ENCODE measurements around the gene MMP2. TPM values are rescaled to one million over a fixed set of nuclear protein-coding genes. Genes with fewer than 3 reads are reported as not detected.

The MMP2 gene
- total RNA-seq, 1 donor from 2014 or later = 9.4 TPM

DNA sequence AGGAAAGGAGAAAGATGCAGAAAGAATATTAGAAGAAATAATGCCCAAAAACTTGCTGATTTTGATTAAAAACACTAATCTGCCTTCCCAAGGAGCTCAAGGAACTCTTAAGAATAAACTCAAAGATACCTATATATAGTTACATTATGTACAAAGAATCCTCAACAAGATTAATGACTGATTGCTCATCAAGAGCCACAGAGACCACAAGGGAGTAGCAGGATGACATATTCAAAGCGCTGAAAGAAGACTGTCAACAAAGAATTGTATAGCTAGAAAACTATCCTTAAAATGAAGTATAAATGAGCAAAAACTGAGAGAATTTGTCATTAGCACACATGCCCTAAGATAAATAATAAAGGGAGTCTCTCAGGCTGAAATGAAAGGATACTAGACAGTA lies 36.1 kb downstream of the MMP2 start:
- no peak for DNase-seq

DNA sequence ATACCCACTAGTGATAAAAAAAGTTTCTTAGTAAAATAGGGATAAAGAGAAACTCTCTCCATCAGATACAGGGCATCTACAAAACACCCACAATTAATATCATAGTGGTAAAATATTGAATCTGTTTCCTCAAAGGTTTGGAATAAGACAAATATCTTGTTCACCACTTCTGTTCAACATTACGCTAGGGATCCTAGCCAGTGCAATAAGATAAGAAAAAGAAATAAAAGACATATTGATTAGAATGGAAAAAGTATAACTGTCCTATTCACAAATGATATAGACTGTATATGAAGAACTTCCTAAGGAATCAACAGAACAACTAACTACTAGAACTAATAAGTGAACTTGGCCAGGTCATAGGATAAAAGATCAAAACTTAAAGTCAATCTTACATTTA lies 42.8 kb downstream of the MMP2 start:
- DNase-seq = no peak

DNA sequence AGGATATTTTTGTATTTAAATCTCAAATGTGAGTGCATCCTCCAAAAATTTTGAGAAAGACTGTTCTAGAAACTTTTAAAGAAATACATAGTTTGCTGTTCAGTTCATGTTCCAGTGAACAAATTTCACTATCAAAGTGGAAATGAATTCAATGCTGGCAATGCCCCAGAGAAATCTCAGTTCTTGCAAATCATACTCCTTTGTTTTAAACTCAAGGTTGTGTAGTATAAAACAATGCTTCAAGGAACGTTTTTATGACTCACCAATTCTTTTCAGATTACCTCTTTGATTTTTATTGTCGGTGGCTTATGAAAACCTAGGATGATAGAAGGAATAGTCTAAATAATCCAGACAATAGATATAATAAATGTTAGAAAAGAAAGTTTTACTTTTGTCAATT lies 47.4 kb downstream of the MMP2 start:
- no peak for DNase-seq

DNA sequence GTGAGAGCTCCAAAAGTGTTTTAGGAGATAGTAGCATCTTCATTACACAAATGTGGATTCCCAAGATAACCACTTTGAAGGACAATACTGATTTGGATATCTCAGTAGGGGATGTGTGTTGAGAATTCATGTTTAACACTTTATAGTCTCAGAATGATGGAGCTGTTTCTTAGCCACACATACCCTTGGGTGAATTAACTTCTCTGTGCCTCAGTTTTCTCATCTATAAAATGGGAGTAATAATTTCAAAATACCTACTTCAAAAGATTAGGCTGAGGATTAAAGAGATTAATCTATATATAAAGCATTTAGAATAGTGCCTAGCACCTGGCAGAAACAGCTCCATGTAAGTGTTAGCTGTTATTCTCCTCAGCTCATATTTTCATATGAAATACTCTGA lies 48.9 kb downstream of the MMP2 start:
- no peak for DNase-seq

DNA sequence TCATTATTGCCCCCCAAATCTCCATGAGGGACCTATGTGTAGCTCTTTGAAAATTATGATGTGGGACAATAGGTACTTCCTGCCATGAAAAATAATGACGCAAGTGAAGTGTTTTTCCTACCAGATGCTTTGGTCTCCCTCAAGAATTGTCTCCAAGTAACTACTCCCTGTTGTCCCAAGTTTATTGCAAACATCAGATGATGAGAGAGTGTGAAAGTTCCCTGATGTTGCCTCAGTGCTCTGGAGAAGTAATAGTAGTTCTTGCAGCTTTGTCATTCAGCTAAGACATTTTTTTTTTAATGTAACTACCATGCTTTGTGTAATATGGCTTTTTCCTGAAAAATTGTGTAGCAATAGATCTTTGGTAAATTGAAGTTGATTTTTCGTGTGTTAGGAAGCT lies 50.0 kb downstream of the MMP2 start:
- DNase-seq = no peak

DNA sequence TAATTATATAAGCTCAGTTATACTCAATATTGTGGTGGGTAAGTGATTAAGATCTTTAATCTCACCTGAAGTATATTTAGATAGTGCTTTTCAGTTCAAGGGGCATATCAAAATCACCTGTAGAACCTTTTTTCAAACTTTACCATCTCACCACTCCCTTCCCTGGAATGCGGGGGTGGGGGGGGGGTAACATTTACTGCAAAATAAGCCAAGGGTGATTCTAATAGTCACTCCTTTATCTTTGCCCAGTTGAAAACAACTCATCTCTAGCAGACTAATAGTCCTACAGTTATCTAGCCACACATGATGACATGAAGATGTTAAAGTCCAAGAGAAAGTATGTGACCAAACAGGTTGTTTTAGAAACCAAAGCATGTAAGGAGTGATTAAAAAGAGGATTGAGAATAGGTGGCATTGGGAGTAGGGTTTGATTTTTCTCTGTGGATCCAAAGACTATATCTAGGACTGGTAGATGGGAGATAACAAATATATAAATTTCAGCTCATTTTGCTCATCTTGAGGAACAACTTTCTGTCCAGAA lies 51.4 kb downstream of the MMP2 start:
- DNase-seq = no peak

DNA sequence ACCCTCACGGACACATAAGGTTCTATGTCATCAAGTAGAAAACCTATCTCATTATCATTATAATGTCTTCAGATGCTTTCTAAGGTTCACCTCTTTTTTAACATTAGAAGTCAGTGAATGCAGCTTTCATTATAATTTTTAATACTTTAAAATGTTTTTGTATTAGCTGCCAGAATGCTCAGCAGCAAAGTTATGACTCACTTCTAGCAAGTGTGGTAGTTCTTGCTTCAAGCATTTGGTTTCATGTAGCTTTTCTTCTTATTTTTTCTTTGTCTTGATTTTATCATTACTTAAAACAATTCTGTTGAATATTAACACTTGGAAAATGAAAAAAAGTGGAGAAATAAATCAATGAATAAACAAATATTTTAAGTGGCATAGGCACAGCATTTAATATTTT lies 53.2 kb downstream of the MMP2 start:
- DNase-seq = no peak

DNA sequence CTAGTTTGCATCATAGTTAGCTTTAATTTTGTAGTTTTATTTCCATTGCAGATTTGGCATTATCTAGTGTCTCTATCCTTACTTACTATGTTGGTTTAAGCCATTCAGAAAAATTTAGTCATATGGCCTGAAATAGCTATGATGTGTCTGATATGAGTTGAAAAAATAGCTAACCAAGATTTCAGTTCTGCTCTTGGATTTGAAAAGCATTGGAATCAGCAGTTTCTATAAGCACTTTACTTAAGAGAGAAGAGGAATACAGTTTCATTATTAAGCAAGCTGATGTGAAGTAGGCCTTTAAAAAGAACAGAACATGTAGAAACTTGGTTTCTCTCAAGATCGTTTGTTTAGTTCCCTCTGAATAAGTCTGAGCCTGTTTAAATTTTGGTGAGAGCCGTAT lies 55.8 kb downstream of the MMP2 start:
- DNase-seq = no peak

DNA sequence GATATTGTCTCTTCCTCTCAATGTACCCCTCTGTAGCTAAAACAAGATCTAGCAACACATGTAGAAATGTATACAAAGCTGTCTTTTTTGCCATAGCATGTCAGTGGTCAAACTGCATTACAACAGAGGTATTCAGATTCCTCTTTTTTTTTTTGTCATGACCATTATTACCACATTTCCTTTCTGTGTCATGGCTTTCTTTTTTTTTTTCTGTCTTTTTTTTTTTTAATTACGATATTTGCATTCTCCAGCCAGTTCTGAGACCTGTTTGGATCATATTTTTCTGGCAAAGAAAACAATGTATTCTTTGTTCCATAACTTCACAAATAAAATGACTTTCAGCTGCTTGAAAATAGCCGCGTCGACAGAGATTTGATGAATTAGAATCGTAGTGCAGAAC lies 60.1 kb downstream of the MMP2 start:
- DNase-seq = no peak

DNA sequence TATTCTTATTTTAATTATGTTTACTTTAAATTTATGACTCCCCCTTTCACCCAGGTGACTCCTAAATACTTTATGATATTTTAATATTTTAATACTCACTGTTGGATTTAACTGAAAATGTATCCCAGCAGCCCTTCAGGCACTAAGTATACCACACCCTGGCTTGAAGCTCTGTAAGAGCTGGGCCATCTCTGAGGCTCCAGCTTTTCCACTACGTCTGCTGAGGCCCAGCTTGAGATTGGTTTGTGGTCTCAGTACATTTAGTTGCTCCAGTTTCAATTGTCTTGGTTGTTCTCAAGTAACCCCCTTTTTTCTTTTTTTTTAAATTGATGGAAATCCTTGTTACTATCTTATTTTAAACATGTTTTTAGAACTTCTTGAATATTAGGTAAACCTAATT lies 60.5 kb downstream of the MMP2 start:
- DNase-seq = no peak

DNA sequence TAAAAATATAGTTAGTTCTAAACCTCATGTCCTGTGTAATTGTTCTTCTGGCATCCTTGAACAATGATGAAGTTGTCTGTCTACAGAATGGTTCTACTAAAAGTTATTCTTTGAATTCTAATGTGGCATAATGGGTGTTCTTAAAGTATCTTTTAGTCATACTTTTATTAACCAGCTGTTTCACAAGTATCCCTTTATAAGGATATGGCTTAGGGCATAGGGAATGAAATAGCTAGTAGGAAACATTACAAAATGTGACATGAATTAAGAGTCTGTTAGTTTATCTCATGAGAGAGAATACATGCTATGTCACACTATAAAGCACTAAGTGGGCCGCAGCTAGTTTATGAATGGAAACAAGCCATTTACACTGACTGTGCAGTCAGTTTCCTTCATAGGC lies 61.2 kb downstream of the MMP2 start:
- DNase-seq = no peak

DNA sequence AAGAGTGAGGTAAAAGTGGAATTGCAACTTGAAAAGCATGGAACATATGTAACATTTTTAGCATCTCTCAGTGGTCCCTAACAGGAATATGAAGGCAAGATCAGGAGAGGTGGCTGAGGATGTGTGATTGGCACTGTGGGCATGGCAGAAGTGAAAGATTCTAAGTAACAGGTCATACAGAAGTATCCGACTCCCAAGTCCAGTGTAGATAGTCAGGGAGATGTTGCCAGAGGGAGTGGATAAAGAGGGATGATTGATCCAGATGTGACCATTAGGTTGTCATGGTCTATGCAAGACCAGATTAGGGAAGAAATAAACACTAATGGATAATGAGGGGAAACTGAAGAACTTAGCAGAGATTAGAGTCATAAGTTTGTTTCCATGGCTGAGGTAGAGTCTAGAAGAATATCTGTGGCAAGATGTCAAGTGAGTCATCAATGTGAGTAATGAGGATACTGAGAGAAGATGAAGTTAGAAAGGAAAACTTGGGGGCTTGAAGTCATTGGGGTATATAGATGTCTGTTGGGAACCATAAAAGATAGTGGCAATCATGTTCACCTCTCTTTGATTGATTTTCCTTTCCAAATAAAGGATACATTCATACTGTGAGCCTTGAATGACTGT lies 63.6 kb downstream of the MMP2 start:
- no peak for DNase-seq

DNA sequence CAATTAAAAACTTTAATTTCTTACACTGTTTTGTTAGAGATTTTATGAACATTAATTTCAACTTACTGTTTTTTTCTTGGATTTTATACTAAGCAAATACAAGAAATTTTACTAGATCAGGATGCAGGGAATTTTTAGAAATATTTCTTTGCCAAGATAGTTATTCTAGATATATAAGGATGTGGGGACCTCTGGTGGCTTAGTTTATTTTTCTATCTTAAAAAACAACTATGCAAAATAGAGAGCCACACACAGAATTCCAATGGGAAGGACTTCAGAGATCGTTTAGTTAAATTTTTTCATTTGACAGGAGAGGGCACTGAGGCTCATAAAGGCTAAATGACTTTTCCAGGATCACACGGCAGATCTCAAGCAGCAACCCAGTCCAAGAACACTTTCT lies 64.5 kb downstream of the MMP2 start:
- no peak for DNase-seq

DNA sequence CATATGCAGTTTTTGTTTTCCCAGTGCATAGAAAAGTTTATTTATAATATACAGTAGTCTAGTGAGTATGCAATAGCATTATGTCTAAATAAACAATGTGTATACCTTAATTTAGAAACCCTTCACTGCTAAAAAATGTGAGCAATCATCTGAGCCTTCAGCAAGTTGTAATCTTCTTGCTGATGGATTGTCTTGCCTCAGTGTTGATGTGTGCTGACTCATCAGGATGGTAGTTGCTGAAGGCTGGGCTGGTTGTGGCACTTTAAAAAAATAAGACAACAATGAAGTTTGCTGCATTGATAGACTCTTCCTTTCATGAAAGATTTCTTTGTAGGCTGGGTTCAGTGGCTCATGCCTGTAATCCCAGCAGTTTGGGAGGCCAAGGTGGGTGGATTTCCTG lies 73.6 kb downstream of the MMP2 start:
- no peak for DNase-seq

DNA sequence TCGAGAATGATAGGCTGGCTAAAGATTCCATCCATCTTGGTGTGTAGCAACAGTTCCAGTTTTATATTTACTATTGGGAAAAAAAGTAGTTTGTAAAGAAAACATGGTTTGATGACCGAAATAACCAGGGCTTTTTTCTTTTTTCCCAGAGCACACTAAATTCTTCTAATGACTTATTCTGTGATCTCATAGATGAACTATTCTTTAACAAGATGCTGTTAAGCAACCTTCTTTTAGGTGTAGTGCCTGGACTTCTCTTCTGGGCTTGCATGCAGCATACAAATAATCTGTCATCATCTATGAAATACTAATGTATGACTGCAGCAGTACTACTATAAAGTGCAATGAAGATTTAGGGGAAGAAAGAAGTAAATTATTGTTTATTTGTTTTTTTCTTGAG lies 76.4 kb downstream of the MMP2 start:
- DNase-seq = no peak

Other genes with a start within 250 kb of the MMP2 start
- gene IRX6, start 155.0 kb upstream of the MMP2 start, total RNA-seq = not detected
- gene LPCAT2, start 29.9 kb downstream of the MMP2 start, total RNA-seq = 3.1 TPM
- not detected for gene CAPNS2, start 87.5 kb downstream of the MMP2 start, total RNA-seq
- not detected for gene SLC6A2, start 176.8 kb downstream of the MMP2 start, total RNA-seq